ENCODE data around the gene HLA-C.
"Not testable (repeated sequence)": the region's sequence is repeated elsewhere in the genome, so short reads cannot be mapped to it uniquely, and the experiment has no call there.

HLA-C gene

DNA sequence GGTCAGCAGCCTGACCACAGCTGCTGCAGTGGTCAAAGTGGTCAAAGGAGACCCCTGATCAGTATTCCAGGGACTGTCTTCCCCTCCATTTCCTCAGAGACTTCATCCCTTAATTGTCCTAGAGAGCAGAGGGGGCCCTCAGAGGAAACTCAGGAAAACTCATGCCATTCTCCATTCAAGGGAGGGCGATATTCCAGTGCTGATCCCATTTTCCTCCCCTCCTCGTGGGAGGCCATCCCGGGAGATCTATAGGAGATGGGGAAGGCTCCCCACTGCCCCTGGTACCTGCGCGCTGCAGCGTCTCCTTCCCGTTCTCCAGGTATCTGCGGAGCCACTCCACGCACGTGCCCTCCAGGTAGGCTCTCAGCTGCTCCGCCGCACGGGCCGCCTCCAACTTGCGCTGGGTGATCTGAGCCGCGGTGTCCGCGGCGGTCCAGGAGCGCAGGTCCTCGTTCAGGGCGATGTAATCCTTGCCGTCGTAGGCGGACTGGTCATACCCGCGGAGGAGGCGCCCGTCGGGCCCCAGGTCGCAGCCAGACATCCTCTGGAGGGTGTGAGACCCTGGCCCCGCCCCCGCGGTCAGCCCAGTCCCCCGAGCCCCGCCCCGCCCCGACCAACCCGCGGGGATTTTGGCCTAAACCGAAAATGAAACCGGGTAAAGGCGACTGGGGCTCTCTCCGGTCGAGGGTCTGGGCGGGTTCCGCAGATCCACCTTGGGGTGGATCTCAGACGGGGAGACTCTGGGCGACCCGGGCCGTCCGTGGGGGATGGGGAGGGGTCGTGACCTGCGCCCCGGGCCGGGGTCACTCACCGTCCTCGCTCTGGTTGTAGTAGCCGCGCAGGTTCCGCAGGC, 878 bp downstream of the HLA-C start:
- peak; percentile 63 for DNase-seq (ENCODE audit: low spot score)

DNA sequence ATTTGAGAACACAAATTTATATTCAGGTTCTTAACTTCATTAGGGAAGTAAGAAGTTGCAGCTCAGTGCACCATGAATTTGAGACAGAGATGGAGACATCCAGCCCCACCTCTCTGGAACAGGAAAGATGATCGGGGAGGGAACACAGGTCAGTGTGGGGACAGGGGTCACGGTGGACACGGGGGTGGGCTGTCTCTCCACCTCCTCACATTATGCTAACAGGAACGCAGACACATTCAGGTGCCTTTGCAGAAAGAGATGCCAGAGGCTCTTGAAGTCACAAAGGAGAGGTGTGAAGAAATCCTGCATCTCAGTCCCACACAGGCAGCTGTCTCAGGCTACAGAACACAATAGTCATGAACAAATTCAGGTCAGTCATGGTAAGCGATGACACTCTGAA, 3.1 kb downstream of the HLA-C start:
- no peak for DNase-seq (ENCODE audit: low spot score)

DNA sequence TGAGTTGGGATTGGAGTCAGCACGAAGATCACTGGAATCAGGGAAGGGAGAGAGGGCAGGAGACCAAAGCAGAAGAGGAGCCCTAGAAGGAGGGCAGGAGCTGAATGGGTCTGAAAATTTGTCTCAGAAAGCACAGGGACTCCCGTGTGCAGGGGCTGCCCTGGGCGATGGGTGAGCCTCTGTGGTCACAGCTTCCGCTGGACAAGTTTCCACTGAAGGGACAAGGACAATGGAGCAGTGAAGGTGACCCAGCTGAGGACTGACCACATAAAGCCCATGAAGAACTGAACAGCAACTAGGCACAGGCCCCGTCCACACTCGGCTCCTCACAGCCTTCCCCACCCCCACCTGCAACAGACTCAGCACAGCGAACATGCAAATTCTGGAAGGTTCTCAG, 3.5 kb downstream of the HLA-C start:
- no peak for DNase-seq (ENCODE audit: low spot score)

DNA sequence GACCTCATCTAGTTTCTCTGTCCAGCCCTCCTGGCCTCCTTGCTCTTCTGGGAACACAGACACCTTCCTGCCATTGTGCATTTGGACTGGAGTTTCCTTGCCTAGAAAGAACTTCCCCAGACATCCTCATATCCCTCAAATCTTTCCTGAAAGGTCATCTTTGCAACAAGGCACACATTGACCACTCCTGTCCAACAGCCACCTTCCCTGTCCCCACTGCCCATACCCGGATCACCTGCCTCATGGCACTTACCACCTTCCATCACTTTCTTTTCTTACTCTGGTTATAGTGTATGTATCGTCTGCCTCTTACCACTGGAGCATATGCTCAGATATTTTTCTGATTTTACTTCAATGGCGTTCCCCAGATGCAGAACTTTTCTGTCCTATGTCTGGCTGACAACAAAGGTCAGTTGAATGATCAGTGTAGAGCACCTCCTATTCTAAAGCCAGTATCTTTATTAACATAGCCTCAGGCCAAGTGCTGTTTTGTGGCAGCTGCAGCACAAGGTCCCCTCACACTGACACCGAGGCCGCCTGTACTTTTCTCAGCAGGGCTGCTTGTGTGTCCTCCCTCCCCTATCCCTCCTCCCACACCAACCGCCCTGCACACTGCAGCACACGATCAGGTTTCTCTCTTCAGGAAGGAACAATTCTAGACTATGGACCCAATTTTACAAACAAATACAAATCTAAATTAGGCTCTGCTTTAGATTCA, 4.1 kb downstream of the HLA-C start:
- DNase-seq (ENCODE audit: low spot score), result no peak

DNA sequence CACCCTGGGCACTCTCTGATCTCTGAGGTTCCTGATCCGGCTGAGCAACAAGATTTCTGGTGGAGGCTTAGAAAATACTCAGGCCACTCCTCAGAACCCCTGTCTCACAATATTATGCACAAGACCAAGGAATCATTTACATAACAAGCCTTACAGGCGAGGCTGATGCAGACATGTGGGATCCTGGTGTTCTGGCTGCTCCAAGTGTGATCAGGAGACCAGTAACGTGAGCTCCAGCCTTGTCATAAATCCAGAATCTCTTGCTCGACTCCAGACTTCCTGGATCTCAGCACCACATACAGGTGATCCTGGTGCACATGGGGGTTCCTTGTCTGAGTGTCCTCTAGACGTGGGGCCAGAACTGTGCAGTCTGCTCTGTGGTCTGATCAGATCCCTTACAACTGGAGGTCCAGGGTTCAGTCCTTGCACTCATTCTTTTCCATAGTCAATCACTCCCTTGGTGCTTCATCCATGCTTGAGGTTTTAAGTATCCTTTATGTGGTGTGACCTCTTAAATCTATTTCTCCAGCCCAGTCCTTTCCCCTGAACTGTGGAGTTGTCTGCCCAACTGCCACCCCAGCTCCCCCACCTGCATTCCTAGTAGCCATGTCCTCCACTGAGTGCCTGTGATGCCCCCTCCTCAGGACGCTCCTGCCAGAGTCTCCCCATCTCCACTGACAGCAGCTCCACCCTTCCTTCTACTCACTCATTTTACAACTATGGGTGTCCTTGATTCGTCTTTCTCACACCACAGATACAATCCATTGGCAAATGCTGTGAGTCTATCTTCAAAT, 5.1 kb downstream of the HLA-C start:
- DNase-seq (ENCODE audit: low spot score), result no peak

DNA sequence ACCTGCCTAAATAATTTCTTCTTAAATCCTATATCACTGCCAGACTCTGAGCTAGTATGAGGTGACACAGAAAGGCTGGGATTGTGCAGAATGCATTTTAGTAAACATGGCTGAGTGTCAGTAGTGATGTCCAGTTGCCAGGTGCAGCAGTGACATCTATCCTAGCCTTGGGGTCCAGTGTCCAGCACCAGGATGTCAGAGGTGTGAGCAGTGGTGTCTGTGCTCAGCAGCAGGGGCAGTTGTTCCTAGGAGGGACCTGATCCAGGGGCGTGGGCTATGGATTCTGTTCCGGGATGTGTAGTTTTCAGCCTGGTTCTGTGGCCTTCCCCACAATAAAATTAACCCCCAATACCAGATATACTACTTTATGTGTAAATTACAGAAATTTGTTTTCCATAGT, 6.0 kb downstream of the HLA-C start:
- DNase-seq (ENCODE audit: low spot score), result no peak

DNA sequence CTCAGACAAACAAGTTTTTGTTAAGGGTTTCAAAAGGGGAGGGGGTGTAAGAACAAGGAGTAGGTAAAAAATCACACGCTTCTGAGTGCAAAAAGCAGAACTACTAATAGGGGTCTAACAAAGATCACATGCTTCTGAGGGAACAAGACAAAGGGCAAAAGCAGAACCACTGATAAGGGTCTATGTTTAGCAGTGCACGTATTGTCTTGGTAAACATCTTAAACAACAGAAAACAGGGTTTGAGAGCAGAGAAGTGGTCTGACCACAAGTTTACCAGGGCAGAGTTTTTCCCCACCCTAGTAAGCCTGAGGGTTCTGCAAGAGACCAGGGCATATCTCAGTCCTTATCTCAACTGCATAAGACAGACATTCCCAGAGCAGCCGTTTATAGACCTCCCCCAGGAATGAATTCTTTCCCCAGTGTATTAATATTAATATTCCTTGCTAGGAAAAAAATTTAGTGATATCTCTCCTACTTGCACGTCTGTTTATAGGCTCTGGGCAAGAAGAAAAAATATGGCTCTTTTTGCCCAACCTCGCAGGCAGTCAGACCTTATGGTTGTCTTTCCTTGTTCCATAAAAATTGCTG, 8.5 kb downstream of the HLA-C start:
- DNase-seq (ENCODE audit: low spot score), result not testable (repeated sequence)

DNA sequence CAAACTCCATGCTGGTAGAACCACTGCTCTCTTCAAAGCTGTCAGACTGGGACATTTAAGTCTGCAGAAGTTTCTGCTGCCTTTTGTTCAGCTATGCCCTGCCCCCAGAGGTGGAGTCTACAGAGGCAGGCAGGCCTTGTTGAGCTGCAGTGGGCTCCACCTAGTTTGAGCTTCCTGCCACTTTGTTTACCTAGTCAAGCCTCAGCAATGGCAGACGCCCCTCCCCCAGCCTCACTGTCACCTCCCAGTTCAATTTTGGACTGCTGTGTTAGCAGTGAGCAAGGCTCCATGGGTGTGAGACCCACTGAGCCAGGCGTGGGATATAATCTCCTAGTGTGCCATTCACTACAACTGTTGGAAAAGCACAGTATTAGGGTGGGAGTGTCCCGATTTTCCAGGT, 11.9 kb downstream of the HLA-C start:
- DNase-seq (ENCODE audit: low spot score), result not testable (repeated sequence)

DNA sequence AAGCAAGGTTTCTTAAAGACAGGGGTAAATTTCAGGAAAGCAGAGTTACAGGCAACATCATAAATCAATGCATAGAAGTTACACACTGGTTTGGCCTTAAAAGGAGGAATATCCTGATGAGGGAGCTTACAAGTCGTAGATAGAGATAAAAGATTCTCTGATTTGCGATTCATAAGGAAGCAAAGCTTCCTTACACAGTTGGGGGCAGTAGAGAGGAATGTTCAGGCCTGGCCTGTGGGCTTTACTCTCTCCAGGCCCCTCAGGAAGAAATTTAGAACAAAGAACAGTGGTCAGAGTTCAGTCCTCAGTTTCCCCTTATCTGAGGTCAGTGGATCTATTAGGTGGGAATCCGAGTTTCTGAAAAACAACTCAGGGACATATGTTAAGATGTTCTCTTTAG, 19.3 kb downstream of the HLA-C start:
- no peak for DNase-seq (ENCODE audit: low spot score)

DNA sequence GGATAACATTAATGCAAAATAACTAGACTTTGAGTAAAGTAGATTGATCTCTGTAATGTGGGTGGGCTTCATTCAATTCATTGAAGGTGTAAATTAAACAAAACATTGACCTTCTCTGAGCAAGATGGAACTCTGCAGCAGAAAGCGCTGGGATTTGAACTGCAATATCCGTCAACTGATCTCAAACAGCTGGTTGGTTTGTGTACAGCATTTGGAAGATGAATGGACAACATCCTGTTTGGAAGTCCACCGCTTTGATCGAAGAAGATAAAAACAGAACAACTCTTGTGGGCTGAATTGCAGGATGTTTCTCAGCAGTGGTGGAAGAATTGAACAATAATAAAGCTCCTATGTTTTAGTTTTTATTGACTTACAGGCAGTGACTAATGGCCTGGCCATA, 20.6 kb downstream of the HLA-C start:
- DNase-seq (ENCODE audit: low spot score), result no peak

DNA sequence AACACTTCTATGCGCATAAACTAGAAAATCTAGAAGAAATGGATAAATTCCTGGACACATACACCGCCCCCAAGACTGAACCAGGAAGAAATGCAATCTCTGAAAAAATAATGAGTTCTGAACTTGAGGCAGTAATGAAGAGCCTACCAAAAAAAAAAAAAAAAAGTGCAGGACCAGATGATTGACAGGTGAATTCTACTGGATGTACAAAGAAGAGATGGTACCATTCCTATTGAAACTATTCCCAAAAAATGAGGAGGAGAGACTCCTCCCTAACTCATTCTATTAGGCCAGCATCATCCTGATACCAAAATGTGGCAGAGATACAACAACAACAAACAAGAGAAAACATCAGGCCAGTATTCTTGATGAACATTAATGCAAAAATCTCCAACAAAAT, 22.7 kb downstream of the HLA-C start:
- DNase-seq (ENCODE audit: low spot score), result no peak

DNA sequence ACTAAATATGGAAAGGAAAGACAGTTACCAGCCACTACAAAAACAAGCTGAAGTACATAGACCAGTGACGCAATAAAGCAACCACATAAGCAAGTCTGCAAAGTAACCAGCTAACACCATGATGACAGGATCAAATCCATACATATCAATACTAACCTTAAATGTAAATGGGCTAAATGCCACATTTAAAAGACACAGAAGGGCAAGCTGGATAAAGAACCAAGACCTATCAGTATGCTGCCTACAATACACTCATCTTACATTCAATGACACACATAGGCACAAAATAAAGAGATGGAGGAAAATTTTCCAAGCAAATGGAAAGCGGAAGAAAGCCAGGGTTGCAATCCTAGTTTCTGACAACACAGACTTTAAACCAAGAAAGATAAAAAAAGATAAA, 24.1 kb downstream of the HLA-C start:
- no peak for DNase-seq (ENCODE audit: low spot score)

DNA sequence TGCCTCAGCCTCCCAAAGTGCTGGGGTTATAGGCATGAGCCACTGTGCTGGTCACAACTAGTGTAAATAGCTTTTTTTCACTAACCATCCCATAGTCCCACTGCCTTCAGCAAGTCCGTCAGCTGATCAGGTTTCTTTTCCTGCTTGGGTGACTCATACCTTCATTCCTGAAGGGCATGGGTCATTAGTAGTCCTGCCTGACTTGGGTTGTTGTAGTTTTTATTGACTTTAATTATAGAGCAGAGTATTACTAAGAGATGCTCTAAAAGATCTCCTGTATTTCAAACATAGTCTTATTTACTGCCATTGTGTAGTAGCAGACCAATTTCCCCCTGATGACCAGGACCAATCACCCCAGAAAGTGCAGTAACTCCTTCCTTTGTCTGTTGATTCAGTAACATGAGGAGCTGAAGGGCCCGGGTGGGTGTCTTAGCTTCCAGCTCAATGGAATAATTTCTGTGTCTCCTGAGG, 25.8 kb downstream of the HLA-C start:
- DNase-seq (ENCODE audit: low spot score), result peak; percentile 98

DNA sequence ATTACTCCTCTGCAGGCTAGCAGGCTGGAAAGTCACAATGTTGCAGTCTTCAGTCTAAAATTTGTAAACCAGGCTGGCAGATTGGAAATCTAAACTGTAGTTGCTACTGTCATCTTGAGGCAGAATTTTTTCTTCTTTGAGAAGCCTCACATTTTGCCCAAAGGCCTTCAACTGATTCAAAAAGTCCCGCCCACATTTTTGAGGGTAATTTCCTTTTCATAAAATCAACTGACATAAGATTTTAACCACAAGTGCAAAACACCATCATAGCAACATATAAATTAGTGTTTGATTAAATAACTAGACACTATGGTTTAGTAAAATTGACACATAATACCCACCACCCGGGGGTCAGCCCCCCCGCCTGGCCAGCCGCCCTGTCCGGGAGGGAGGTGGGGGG, 28.4 kb downstream of the HLA-C start:
- DNase-seq (ENCODE audit: low spot score), result no peak

DNA sequence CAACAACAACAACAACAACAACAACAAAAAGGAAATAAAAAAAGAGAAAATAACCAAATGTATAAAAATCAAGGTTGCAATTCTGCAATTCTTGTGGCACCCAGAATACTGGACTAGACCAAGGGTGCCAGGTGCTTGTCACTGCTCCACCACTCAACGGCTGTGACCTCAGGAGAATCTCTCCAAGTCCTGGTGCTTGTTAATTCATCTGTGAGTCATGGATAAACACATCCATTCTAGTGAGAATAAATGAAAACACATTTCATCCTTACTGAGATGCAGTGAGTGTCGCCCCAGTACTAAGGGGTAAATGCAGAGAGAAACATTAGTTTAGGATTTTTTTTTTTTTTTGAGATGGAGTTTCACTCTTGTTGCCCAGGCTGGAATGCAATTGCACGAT, 32.0 kb downstream of the HLA-C start:
- DNase-seq (ENCODE audit: low spot score), result no peak

DNA sequence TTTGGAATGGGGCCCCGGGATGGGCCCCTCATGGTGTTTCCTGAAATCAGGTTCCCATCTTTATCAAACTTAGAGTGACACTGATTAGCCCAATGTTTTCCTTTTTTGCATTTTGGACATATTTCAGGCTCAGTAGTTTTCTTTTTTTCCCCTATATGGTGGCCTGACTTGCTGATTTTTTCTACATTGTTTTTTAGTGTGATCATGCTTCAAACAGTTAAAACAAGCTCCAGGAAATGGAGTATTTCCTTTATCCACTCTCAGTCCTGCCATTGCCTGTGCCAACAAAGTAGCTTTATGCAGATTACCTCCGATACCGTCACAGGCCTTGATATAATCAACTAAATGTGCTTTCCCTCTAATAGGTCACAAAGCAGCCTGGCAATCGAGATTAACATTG, 37.8 kb downstream of the HLA-C start:
- not testable (repeated sequence) for DNase-seq (ENCODE audit: low spot score)

DNA sequence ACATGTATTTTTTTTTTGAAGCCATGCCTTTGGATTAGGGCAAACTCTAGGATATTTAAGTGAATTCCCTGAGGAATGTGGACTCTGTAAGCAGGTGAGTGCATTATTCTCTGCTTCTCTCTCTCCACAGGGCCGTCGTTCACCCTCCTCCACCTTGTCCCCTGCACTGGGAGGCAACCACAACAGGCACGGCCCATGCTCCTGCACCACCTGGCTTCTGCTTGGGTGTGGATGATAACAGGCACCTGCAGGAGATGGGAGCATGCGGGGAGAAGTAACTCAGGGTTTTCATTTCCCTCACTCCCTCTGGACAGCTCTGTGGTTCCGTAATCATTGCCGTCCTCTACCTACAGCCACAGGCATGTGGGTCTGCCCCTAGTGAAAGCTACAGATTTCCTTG, 43.4 kb downstream of the HLA-C start:
- DNase-seq (ENCODE audit: low spot score), result no peak

DNA sequence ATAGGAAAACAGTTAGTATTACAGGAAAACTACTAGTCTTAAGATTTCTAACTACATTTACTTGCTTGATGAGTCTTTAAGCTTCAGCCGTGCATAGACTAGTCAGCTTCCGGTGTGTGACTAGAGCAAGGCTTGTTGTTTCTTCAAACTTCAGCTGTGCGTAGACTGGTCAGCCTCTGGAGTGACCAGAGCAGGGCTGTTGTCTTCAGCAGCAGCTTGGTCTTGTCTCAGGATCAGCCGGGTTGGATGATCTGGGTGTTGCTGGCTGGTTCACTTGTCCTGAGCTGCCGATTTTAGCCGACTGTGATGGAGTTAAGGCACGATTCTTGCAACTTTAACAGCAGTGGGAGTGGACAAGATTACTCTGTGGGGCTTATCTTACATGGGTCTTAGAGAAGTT, 44.7 kb downstream of the HLA-C start:
- DNase-seq (ENCODE audit: low spot score), result no peak

DNA sequence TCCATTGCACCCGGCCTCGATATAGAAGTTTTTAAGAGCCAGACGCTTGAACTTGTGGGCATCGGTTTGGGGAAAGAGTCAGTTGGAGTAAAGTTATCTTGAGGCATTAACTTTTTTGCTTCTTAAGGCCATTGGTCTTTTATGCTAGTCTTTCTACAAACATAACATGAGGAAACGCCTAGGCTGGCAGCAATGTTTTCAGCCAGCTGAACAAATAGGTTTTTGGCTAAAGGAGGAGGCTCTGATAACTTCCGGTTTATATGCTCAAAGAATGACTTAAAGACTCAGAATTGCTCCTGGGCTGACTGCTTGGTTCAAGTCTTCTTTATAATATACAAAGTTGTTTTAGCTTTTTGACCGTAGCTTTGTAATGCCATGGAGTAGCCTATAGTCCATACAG, 46.2 kb downstream of the HLA-C start:
- no peak for DNase-seq (ENCODE audit: low spot score)

DNA sequence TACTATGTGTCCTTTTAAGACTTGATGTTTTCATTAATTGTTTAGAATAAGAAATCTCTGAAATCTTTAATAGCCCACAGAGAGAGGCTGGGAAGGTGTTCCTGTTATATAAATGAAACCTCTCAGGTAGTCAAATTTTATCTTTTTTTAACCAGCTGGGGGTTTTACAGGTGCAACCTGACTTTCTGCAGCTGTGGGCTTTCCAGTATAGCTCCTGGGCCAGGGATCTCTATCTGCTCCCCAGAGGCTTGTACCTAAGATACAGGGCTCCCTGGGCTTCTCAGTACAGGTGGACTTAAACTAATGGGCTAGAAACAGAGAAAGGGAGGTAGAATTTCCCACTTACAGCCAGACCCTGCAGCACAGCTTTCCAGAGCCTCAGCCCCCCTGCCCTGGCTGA, 49.4 kb downstream of the HLA-C start:
- no peak for DNase-seq (ENCODE audit: low spot score)

Data from kidney tubule cell (primary cell).